HepG2 (cell line): ENCODE results near the gene CD300LB.

Source experiments
- PITX1 ChIP-seq: sonication (generic); formaldehyde crosslinking; IDR thresholded peaks from 2 replicates; pipeline ENCODE4 v1.5.1; 2020; ENCODE audit warnings: mild to moderate bottlenecking, missing genetic modification reagents
- RARA ChIP-seq: IDR thresholded peaks from 2 replicates; pipeline ENCODE4 v1.6.1; 2016; ENCODE audit warnings: missing genetic modification reagents, missing compliant biosample characterization
- SIN3A ChIP-seq: IDR thresholded peaks from 2 replicates; pipeline ENCODE4 v1.6.1; 2011; ENCODE audit warnings: low read depth, mild to moderate bottlenecking, control low read depth, low read length, borderline replicate concordance
- SMARCC2 ChIP-seq: fragments of 450-650 bp; IDR thresholded peaks from 2 replicates; pipeline ENCODE4 v1.6.1; 2017; ENCODE audit warnings: antibody characterized with exemption, mild to moderate bottlenecking
- THAP11 ChIP-seq: IDR thresholded peaks from 2 replicates; pipeline ENCODE4 v1.6.1; 2016; ENCODE audit warnings: missing biosample characterization, missing genetic modification reagents
- ZNF234 ChIP-seq: sonication (generic); formaldehyde crosslinking; conservative IDR thresholded peaks from 2 replicates; pipeline ENCODE4 v1.5.1; 2020; ENCODE audit warnings: mild to moderate bottlenecking, missing genetic modification reagents
- ZNF460 ChIP-seq: sonication (generic); formaldehyde crosslinking; IDR thresholded peaks from 2 replicates; pipeline ENCODE4 v1.5.1; 2020; ENCODE audit warnings: missing genetic modification reagents, mild to moderate bottlenecking, borderline replicate concordance
- ZNF788 ChIP-seq: sonication (generic); formaldehyde crosslinking; IDR thresholded peaks from 2 replicates; pipeline ENCODE4 v1.5.0; 2020; ENCODE audit warnings: mild to moderate bottlenecking, missing genetic modification reagents, borderline replicate concordance
- TF ChIP-seq, protein P1 (sequence below): sonication (generic); formaldehyde crosslinking; IDR thresholded peaks from 2 replicates; pipeline ENCODE4 v1.5.0; 2020; ENCODE audit warnings: missing genetic modification reagents, mild to moderate bottlenecking, borderline replicate concordance

DNA sequence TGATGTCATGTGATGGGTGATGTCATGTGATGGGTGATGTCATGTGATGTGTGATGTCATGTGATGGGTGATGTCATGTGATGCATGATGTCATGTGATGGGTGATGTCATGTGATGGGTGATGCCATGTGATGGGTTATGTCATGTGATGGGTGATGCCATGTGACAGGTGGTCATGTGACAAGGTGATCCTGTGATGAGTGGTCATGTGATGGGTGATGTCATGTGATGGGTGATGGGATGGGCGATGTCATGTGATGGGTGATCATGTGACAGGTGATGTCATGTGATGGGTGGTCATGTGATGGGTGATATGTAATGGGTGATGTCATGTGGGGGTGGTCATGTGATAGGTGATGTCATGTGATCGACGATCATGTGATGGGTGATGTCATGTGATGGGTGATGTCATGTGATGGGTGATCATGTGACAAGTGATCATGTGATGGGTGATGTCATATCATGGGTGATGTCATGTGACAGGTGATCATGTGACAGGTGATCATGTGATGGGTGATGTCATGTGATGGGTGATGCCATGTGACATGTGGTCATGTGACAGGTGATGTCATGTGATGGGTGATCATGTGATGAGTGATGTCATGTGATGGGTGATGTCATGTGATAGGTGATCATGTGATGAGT lies 17.2 kb downstream of the CD300LB start:
- no peak for TF ChIP-seq ZNF460 (CRISPR knock-in tag)
- TF ChIP-seq SMARCC2, result no peak
- TF ChIP-seq PITX1 (CRISPR knock-in tag), result no peak
- TF ChIP-seq SIN3A, result no peak
- TF ChIP-seq, protein P1, sequence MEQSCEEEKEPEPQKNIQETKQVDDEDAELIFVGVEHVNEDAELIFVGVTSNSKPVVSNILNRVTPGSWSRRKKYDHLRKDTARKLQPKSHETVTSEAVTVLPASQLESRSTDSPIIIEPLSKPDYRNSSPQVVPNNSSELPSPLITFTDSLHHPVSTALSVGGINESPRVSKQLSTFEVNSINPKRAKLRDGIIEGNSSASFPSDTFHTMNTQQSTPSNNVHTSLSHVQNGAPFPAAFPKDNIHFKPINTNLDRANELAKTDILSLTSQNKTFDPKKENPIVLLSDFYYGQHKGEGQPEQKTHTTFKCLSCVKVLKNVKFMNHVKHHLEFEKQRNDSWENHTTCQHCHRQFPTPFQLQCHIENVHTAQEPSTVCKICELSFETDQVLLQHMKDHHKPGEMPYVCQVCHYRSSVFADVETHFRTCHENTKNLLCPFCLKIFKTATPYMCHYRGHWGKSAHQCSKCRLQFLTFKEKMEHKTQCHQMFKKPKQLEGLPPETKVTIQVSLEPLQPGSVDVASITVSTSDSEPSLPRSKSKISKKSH (CRISPR knock-in tag), result no peak
- no peak for TF ChIP-seq RARA
- TF ChIP-seq ZNF788 (CRISPR knock-in tag), result no peak
- no peak for TF ChIP-seq THAP11
- no peak for TF ChIP-seq ZNF234 (CRISPR knock-in tag)
